Mesenchymal stem cell (in vitro differentiated cells and primary cell): ENCODE results near the gene VPS35L.
"Not testable (repeated sequence)": the region's sequence is repeated elsewhere in the genome, so short reads cannot be mapped to it uniquely, and the experiment has no call there.

Source experiments
- DNase-seq: peaks from one replicate; pipeline ENCODE4 v3.0.0-alpha.2; 2013
- H2AFZ ChIP-seq: one replicate; pipeline ENCODE4 v1.6.1; 2013; ENCODE audit warnings: low read depth, mild to moderate bottlenecking, control low read depth, inconsistent platforms, low read length, moderate library complexity
- H2AK5ac ChIP-seq: 2 replicates; pipeline ENCODE4 v1.6.1; 2013; ENCODE audit warnings: low read length, moderate library complexity, mild to moderate bottlenecking, inconsistent platforms; ENCODE audit not compliant: severe bottlenecking
- H2BK120ac ChIP-seq: one replicate; pipeline ENCODE4 v1.6.1; 2013; ENCODE audit warnings: low read depth, mild to moderate bottlenecking, inconsistent platforms, low read length, moderate library complexity
- H2BK12ac ChIP-seq, 2 experiments: one replicate each; pipeline ENCODE4 v1.6.1; 2013; ENCODE audit warnings: inconsistent platforms in 2 of 2, low read length in 2 of 2, mild to moderate bottlenecking in 2 of 2, moderate library complexity in 2 of 2, control low read depth in 1 of 2
- H2BK15ac ChIP-seq: one replicate; pipeline ENCODE4 v1.6.1; 2013; ENCODE audit warnings: mild to moderate bottlenecking, low read depth, inconsistent platforms; ENCODE audit not compliant: poor library complexity, severe bottlenecking
- H2BK5ac ChIP-seq: 2 replicates; pipeline ENCODE4 v1.6.1; 2013; ENCODE audit warnings: low read depth, mild to moderate bottlenecking, low read length, control low read depth, inconsistent platforms; ENCODE audit not compliant: poor library complexity, severe bottlenecking
- H3K14ac ChIP-seq, 2 experiments: one replicate each; pipeline ENCODE4 v1.6.1; 2013; ENCODE audit warnings: inconsistent platforms in 2 of 2, low read length in 2 of 2, control low read depth in 1 of 2, mild to moderate bottlenecking in 1 of 2, moderate library complexity in 1 of 2
- H3K18ac ChIP-seq, 2 experiments: one replicate each; pipeline ENCODE4 v1.6.1; 2013; ENCODE audit warnings: inconsistent platforms in 2 of 2, low read length in 2 of 2, control low read depth in 1 of 2, low read depth in 1 of 2, mild to moderate bottlenecking in 1 of 2
- H3K23ac ChIP-seq, 2 experiments: one replicate each; pipeline ENCODE4 v1.6.1; 2013; ENCODE audit warnings: inconsistent platforms in 2 of 2, low read length in 2 of 2, mild to moderate bottlenecking in 2 of 2, moderate library complexity in 2 of 2, control low read depth in 1 of 2
- H3K27ac ChIP-seq: 2 replicates; pipeline ENCODE4 v1.5.1; 2013; ENCODE audit warnings: mild to moderate bottlenecking, moderate library complexity, low read length, control low read depth, inconsistent platforms; ENCODE audit not compliant: poor library complexity, severe bottlenecking
- H3K27me3 ChIP-seq, 2 experiments: 2 replicates each; pipeline versions ENCODE4 v1.6.1 to v1.7.0; 2013; ENCODE audit warnings: low read length in 2 of 2, mild to moderate bottlenecking in 2 of 2, moderate library complexity in 2 of 2, control low read depth in 1 of 2, inconsistent platforms in 1 of 2; ENCODE audit not compliant: control insufficient read depth in 1 of 2, insufficient read depth in 1 of 2
- H3K36me3 ChIP-seq, 2 experiments: 2 replicates each; pipeline versions ENCODE4 v1.6.1 to v1.7.0; 2013; ENCODE audit warnings: low read length in 2 of 2, control low read depth in 1 of 2, inconsistent platforms in 1 of 2, low read depth in 1 of 2, mild to moderate bottlenecking in 1 of 2; ENCODE audit not compliant: insufficient read depth in 2 of 2, control insufficient read depth in 1 of 2
- H3K4ac ChIP-seq, 2 experiments: one replicate each; pipeline ENCODE4 v1.6.1; 2013; ENCODE audit warnings: inconsistent platforms in 2 of 2, low read length in 2 of 2, mild to moderate bottlenecking in 2 of 2, moderate library complexity in 2 of 2, control low read depth in 1 of 2, low read depth in 1 of 2
- H3K4me1 ChIP-seq: 2 replicates; pipeline ENCODE4 v1.6.1; 2013; ENCODE audit warnings: low read depth, low read length, control low read depth; ENCODE audit not compliant: control insufficient read depth, insufficient read depth
- H3K4me2 ChIP-seq: 2 replicates; pipeline ENCODE4 v1.6.1; 2013; ENCODE audit warnings: low read length, mild to moderate bottlenecking, inconsistent platforms; ENCODE audit not compliant: poor library complexity, severe bottlenecking
- H3K4me3 ChIP-seq, 2 experiments: 2 replicates each; pipeline versions ENCODE4 v1.5.1 to v1.7.0; 2013; ENCODE audit warnings: low read length in 2 of 2, mild to moderate bottlenecking in 2 of 2, control low read depth in 1 of 2, low read depth in 1 of 2; ENCODE audit not compliant: insufficient read depth in 1 of 2
- H3K79me1 ChIP-seq: replicated peaks from 2 replicates; pipeline ENCODE4 v1.6.1; 2013; ENCODE audit warnings: mild to moderate bottlenecking, control low read depth, low read length, inconsistent platforms; ENCODE audit not compliant: poor library complexity, severe bottlenecking
- H3K9ac ChIP-seq: 2 replicates; pipeline ENCODE4 v1.7.0; 2013; ENCODE audit warnings: mild to moderate bottlenecking, low read length, moderate library complexity
- H3K9me3 ChIP-seq: 2 replicates; pipeline ENCODE4 v1.7.0; 2013; ENCODE audit warnings: mild to moderate bottlenecking, low read length; ENCODE audit not compliant: control insufficient read depth
- H4K8ac ChIP-seq: one replicate; pipeline ENCODE4 v1.6.1; 2013; ENCODE audit warnings: inconsistent platforms, mild to moderate bottlenecking, low read length, moderate library complexity
- H4K91ac ChIP-seq: one replicate; pipeline ENCODE4 v1.6.1; 2013; ENCODE audit warnings: mild to moderate bottlenecking, low read length, inconsistent platforms
- WGBS: methylation state at CpG from one replicate; pipeline ENCODE4 v1.1.7; 2013; ENCODE audit warnings: mixed read lengths; 5-methylcytosine and 5-hydroxymethylcytosine counted together

VPS35L gene

DNA sequence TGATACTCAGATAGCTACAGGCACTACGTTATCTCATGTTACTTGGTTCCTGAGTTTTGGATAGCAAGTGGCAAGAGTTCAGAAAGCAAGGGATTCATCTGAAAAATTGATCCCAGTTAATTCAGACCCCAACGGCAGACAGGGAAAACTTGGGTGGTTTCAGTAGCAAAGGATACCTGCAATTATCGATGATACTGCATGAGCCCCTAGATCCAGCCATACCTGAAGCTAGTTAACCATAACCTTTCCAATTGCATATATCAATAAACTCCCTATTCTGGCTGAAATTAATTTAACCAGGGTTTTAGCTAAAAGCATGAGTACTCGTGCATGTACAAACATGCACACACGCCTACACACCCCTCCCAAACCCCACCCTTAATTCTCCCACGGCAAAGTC lies 158.2 kb downstream of the VPS35L start:
- no peak overlapping the region for H2BK15ac ChIP-seq
- peaks cover 52 to 56% of the 10 kb centered on the region in 2 experiments for H3K36me3 ChIP-seq
- H3K27ac ChIP-seq, result no peak overlapping the region
- H3K23ac ChIP-seq, result no peak overlapping the region
- peaks cover 15% of the 10 kb centered on the region for H3K4me1 ChIP-seq
- no peak for DNase-seq
- no peak overlapping the region for H2AFZ ChIP-seq
- no peak overlapping the region for H3K4me3 ChIP-seq
- no peak overlapping the region for H3K18ac ChIP-seq
- H3K9ac ChIP-seq, result no peak overlapping the region
- no peak overlapping the region for H2BK5ac ChIP-seq
- no peak overlapping the region for H4K91ac ChIP-seq
- H2BK120ac ChIP-seq, result no peak overlapping the region
- no peak overlapping the region for H2AK5ac ChIP-seq
- H2BK12ac ChIP-seq, result no peak overlapping the region
- peaks cover 62% of the 10 kb centered on the region for H3K79me1 ChIP-seq
- no peak overlapping the region for H4K8ac ChIP-seq
- H3K27me3 ChIP-seq, result no peaks in the 10 kb centered on the region
- H3K4ac ChIP-seq, result no peak overlapping the region
- whole genome bisulfite sequencing, result 95% methylated on average over 6 of the region's 6 CpGs
- no peak overlapping the region for H3K4me2 ChIP-seq
- no peaks in the 10 kb centered on the region for H3K9me3 ChIP-seq
- no peak overlapping the region for H3K14ac ChIP-seq

DNA sequence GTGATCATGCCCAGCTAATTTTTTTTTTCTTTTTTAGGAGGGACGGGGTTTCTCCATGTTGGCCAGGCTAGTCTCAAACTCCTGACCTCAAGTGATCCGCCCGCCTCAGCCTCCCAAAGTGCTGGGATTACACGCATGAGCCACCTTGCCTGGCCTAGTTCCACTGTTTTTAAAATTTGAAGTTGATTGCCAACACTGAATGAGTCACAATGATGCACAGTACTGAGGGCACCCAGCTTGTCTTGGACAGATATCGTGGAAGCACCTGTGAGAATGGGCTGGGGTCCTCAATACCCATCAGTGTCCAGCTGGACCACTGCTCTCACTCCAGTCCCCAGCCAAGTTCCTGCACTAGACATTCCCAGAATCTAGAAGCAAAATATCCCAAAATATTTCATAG lies 160.1 kb downstream of the VPS35L start:
- Histone ChIP-seq H3K36me3 (peaks cover 34 to 39% of the 10 kb centered on the region in 2 experiments), H4K8ac (no peak overlapping the region), H3K27ac (no peak overlapping the region), H3K9me3 (no peaks in the 10 kb centered on the region), H3K79me1 (peaks cover 53% of the 10 kb centered on the region), H4K91ac (no peak overlapping the region), H3K9ac (no peak overlapping the region), H2AK5ac (no peak overlapping the region), H3K23ac (no peak overlapping the region), H2AFZ (no peak overlapping the region), H3K14ac (no peak overlapping the region), H2BK5ac (no peak overlapping the region), H2BK12ac (no peak overlapping the region), H3K4me2 (no peak overlapping the region), H3K27me3 (no peaks in the 10 kb centered on the region), H3K18ac (no peak overlapping the region), H2BK120ac (no peak overlapping the region), H2BK15ac (no peak overlapping the region), H3K4me1 (peaks cover 19% of the 10 kb centered on the region), H3K4me3 (no peak overlapping the region), H3K4ac (no peak overlapping the region)
- 96% methylated on average over 5 of the region's 5 CpGs for WGBS
- DNase-seq, result no peak

DNA sequence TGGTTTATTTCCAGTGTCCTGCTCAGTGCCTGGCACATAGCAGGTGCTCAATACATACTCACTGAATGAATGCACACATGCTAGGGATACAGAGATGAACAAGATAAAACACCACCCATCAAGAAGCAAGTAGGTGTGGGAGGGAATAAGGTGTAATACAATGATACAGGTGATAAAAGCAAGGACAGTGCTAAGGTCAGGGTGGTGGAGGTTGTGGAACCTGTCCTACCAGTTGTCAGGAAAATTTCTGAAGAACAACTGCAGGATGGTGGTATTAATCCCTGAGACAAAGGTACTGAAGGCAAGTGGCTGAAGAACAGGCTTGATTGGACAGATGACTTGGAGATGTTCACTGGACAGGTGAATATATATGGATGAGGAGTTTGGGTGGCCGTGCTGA lies 160.7 kb downstream of the VPS35L start:
- Histone ChIP-seq H2BK12ac (peak overlapping the region in 1 of 2 experiments; percentile 29), H3K4me1 (peaks cover 16% of the 10 kb centered on the region), H2AK5ac (no peak overlapping the region), H3K9me3 (no peaks in the 10 kb centered on the region), H3K18ac (no peak overlapping the region), H2BK120ac (no peak overlapping the region), H3K4me3 (peak overlapping the region in 1 of 2 experiments; percentile 97), H4K91ac (no peak overlapping the region), H3K27me3 (no peaks in the 10 kb centered on the region), H4K8ac (no peak overlapping the region), H3K36me3 (peaks cover 30 to 35% of the 10 kb centered on the region in 2 experiments), H2BK5ac (no peak overlapping the region), H3K23ac (no peak overlapping the region), H3K79me1 (peaks cover 51% of the 10 kb centered on the region), H2BK15ac (no peak overlapping the region), H3K27ac (no peak overlapping the region), H2AFZ (no peak overlapping the region), H3K4ac (no peak overlapping the region), H3K14ac (no peak overlapping the region), H3K9ac (no peak overlapping the region), H3K4me2 (no peak overlapping the region)
- DNase-seq, result no peak
- WGBS, result 72% methylated on average over 1 of the region's 1 CpG

DNA sequence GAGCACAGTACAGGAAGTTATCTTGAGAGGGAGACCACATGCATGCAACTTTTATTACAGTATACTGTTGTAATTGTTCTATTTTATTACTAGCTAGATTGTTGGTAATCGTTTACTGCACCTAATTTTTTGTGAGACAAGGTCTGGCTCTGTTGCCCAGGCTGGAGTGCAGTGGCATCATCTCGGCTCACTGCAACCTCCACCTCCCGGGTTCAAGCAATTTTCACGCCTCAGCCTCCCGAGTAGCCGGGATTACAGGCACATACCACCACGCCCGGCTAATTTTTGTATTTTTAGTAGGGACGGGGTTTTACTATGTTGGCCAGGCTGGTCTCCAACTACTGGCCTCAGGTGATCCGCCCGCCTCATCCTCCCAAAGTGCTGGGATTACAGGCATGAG lies 161.2 kb downstream of the VPS35L start:
- peaks cover 46% of the 10 kb centered on the region for H3K79me1 ChIP-seq
- not testable (repeated sequence) for H3K23ac ChIP-seq, H3K27me3 ChIP-seq, H3K4ac ChIP-seq, H2BK15ac ChIP-seq, H3K18ac ChIP-seq, H3K14ac ChIP-seq, H2AFZ ChIP-seq, H2BK5ac ChIP-seq, H4K91ac ChIP-seq, DNase-seq, H2BK12ac ChIP-seq, H3K27ac ChIP-seq, H2BK120ac ChIP-seq, H4K8ac ChIP-seq, H2AK5ac ChIP-seq, H3K9me3 ChIP-seq
- H3K4me1 ChIP-seq, result peaks cover 12% of the 10 kb centered on the region
- peak overlapping the region; percentile 39 to 97 for H3K4me3 ChIP-seq
- H3K9ac ChIP-seq, result peak overlapping the region; percentile 94
- H3K36me3 ChIP-seq, result peaks cover 26 to 29% of the 10 kb centered on the region in 2 experiments
- peak overlapping the region; percentile 84 for H3K4me2 ChIP-seq
- WGBS, result 69% methylated on average over 8 of the region's 11 CpGs
